ENCODE results near the gene FRS3.

- TF ChIP-seq CTCF (IDR thresholded peaks at IDR 0.05; ENCODE audit: insufficient read depth, low read length, poor library complexity, severe bottlenecking) (no peak), EZH2phosphoT487 (conservative IDR thresholded peaks at IDR 0.05; ENCODE audit: low read length) (no peak)
Measured at GRCh38 chr6:41756354-41756753, 23.3 kb downstream of the FRS3 start.
